Nephron (organoid): ENCODE measurements around the gene MFAP4.

Source experiments
- H3K27ac Mint-ChIP-seq, 3 experiments: 2 replicates each; pipeline ENCODE4 v1.8.0; 2020; ENCODE audit warnings: mixed read lengths in 3 of 3, mild to moderate bottlenecking in 2 of 3, moderate library complexity in 1 of 3
- H3K27me3 Mint-ChIP-seq: 2 replicates; pipeline ENCODE4 v1.8.0; 2021; ENCODE audit warnings: low read depth, mild to moderate bottlenecking, moderate library complexity, mixed read lengths
- H3K36me3 Mint-ChIP-seq: 2 replicates; pipeline ENCODE4 v1.8.0; 2020; ENCODE audit warnings: low read depth, mixed read lengths
- H3K4me1 Mint-ChIP-seq: 2 replicates; pipeline ENCODE4 v1.8.0; 2020; ENCODE audit warnings: mixed read lengths
- H3K4me3 Mint-ChIP-seq, 3 experiments: 2 replicates each; pipeline ENCODE4 v1.8.0; 2020; ENCODE audit warnings: mild to moderate bottlenecking in 3 of 3, mixed read lengths in 3 of 3, moderate library complexity in 2 of 3
- H3K9me3 Mint-ChIP-seq: 2 replicates; pipeline ENCODE4 v1.8.0; 2020; ENCODE audit warnings: mixed read lengths
- TF ChIP-seq, protein P1 (sequence below), 3 experiments: fragments of 200-600 bp; sonication (generic); IDR thresholded peaks; one replicate each; pipeline ENCODE4 v1.5.0; 2021; ENCODE audit warnings: antibody characterized with exemption in 3 of 3; ENCODE audit not compliant: unreplicated experiment in 3 of 3

The MFAP4 gene

GRCh38 chr17:19391432-19391831 lies 4.4 kb upstream of the MFAP4 start:
- Mint-ChIP-seq H3K27me3 (no peaks in the 10 kb centered on the region), H3K9me3 (no peaks in the 10 kb centered on the region), H3K36me3 (no peaks in the 10 kb centered on the region), H3K4me3 (peak overlapping the region in 1 of 3 experiments; percentile 46), H3K27ac (peak overlapping the region; percentile 95 to 97 (median 96)), H3K4me1 (peaks cover 55% of the 10 kb centered on the region)
- TF ChIP-seq, protein P1, sequence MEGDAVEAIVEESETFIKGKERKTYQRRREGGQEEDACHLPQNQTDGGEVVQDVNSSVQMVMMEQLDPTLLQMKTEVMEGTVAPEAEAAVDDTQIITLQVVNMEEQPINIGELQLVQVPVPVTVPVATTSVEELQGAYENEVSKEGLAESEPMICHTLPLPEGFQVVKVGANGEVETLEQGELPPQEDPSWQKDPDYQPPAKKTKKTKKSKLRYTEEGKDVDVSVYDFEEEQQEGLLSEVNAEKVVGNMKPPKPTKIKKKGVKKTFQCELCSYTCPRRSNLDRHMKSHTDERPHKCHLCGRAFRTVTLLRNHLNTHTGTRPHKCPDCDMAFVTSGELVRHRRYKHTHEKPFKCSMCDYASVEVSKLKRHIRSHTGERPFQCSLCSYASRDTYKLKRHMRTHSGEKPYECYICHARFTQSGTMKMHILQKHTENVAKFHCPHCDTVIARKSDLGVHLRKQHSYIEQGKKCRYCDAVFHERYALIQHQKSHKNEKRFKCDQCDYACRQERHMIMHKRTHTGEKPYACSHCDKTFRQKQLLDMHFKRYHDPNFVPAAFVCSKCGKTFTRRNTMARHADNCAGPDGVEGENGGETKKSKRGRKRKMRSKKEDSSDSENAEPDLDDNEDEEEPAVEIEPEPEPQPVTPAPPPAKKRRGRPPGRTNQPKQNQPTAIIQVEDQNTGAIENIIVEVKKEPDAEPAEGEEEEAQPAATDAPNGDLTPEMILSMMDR (IDR thresholded peaks at IDR 0.05; ENCODE audit: unreplicated experiment in 3 of 3) = no peak

GRCh38 chr17:19390951-19391350 lies 4.0 kb upstream of the MFAP4 start:
- H3K4me3 Mint-ChIP-seq = no peak overlapping the region
- TF ChIP-seq, protein P1 (IDR thresholded peaks at IDR 0.05; ENCODE audit: unreplicated experiment in 3 of 3) = no peak
- peak overlapping the region; percentile 95 to 97 (median 96) for H3K27ac Mint-ChIP-seq
- H3K4me1 Mint-ChIP-seq = peaks cover 59% of the 10 kb centered on the region
- H3K27me3 Mint-ChIP-seq = no peaks in the 10 kb centered on the region
- H3K36me3 Mint-ChIP-seq = no peaks in the 10 kb centered on the region
- no peaks in the 10 kb centered on the region for H3K9me3 Mint-ChIP-seq

DNA sequence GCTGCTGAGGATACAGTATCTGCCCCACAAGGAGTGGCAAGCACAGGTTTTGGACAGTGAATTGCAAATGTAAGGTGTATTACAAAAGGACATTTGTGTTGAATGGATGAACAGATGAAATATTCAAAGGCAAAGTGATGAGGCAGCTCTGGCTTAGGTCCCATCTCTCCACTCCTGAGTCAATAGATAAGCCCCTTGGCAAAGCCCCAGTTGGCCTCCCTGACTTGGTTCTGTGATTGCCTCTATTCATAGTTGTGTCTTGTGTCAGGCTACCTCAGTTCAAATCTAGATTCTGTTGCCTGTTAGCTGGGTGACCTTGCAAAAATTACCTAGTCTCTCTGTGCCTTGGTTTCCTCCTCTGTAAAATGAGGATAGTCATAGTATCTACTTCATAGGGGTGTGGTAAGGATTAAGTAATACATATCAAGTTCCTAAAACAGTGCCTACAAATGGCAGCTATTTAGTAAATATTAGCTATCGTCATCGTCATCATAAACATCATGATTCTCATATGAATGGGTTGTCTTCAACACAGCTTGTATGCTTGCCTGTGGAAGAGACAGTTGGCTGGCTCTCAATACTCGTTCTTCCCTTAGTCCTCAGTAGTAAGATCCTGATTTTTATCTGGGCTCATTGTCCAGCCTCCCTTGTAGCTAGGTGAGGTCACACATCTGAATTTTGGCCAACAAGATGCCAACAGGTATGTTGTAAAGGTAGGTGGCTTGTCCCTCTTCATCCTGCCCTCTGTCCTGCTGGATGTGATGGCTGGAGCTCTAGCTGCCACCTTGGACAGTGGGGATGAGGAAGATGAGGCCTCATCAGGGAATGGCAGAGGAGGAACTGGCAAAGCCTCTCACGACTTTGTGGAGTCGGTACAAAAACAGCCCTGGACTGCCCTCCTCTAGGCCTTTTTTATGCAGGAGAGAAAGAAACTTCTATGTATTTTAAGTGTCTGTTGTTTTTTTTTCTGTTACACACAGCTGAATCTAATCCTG lies 2.1 kb upstream of the MFAP4 start:
- Mint-ChIP-seq H3K27me3 (no peaks in the 10 kb centered on the region), H3K4me1 (peaks cover 73% of the 10 kb centered on the region), H3K9me3 (no peaks in the 10 kb centered on the region), H3K4me3 (peak overlapping the region in 1 of 3 experiments; percentile 66), H3K27ac (peak overlapping the region; percentile 96 to 97 (median 96)), H3K36me3 (peaks cover 14% of the 10 kb centered on the region)
- TF ChIP-seq, protein P1 (IDR thresholded peaks at IDR 0.05; ENCODE audit: unreplicated experiment in 3 of 3) = no peak

GRCh38 chr17:19387921-19388521 lies 1.0 kb upstream of the MFAP4 start:
- no peaks in the 10 kb centered on the region for H3K27me3 Mint-ChIP-seq
- peaks cover 22% of the 10 kb centered on the region for H3K36me3 Mint-ChIP-seq
- peak overlapping the region; percentile 71 to 86 (median 71) for H3K4me3 Mint-ChIP-seq
- H3K4me1 Mint-ChIP-seq = peaks cover 78% of the 10 kb centered on the region
- TF ChIP-seq, protein P1 (IDR thresholded peaks at IDR 0.05; ENCODE audit: unreplicated experiment in 3 of 3) = no peak
- no peaks in the 10 kb centered on the region for H3K9me3 Mint-ChIP-seq
- H3K27ac Mint-ChIP-seq = peak overlapping the region; percentile 96 to 97 (median 96)

GRCh38 chr17:19386051-19386929 lies 700 bp downstream of the MFAP4 start:
- TF ChIP-seq, protein P1 (IDR thresholded peaks at IDR 0.05; ENCODE audit: unreplicated experiment in 3 of 3) = no peak
- Mint-ChIP-seq H3K4me3 (peak overlapping the region; percentile 71 to 90 (median 86)), H3K4me1 (peaks cover 71% of the 10 kb centered on the region), H3K27ac (peak overlapping the region; percentile 96 to 97 (median 96)), H3K27me3 (no peaks in the 10 kb centered on the region), H3K36me3 (peaks cover 29% of the 10 kb centered on the region), H3K9me3 (no peaks in the 10 kb centered on the region)
